Measurements from ENCODE around the gene FGGY.
"Not testable (repeated sequence)": the region's sequence is repeated elsewhere in the genome, so short reads cannot be mapped to it uniquely, and the experiment has no call there.

The FGGY gene

GRCh38 chr1:59455206-59455605 is 158.3 kb downstream of the FGGY start:
- DNase-seq: no peak

- DNase-seq: no peak
Observed at GRCh38 chr1:59457786-59458185, 160.9 kb downstream of the FGGY start.

DNA sequence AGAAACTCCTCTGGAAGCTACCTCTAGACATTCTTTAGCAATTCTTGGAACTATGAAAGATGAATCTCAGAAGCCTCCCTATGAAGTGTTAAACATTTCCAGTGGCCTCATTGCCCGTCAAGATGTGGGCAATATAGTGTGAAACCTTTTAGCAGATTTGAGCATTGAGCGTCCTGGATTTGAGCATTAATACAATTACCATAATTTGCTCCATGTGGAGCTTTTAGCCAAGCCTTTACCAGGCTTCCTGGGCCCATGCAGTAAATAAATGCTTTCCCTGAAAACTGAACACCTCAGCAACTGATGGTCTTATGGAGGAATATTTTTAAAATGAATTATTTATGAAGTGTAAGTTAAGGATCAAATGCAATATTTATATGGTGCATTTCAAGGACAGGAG is 162.0 kb downstream of the FGGY start:
- no peak for DNase-seq

DNA sequence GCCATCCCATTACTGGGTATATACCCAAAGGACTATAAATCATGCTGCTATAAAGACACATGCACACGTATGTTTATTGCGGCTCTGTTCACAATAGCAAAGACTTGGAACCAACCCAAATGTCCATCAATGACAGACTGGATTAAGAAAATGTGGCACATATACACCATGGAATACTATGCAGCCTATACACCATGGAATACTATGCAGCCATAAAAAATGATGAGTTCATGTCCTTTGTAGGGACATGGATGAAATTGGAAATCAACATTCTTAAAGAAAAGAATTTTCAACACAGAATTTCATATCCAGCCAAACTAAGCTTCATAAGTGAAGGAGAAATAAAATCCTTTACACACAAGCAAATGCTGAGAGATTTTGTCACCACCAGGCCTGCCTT is 166.0 kb downstream of the FGGY start:
- not testable (repeated sequence) for DNase-seq

GRCh38 chr1:59465478-59465877 is 168.6 kb downstream of the FGGY start:
- not testable (repeated sequence) for DNase-seq

- peak in 1 of 6 experiments; percentile 1 for DNase-seq
Observed at GRCh38 chr1:59468828-59469428, 172.0 kb downstream of the FGGY start.

DNA sequence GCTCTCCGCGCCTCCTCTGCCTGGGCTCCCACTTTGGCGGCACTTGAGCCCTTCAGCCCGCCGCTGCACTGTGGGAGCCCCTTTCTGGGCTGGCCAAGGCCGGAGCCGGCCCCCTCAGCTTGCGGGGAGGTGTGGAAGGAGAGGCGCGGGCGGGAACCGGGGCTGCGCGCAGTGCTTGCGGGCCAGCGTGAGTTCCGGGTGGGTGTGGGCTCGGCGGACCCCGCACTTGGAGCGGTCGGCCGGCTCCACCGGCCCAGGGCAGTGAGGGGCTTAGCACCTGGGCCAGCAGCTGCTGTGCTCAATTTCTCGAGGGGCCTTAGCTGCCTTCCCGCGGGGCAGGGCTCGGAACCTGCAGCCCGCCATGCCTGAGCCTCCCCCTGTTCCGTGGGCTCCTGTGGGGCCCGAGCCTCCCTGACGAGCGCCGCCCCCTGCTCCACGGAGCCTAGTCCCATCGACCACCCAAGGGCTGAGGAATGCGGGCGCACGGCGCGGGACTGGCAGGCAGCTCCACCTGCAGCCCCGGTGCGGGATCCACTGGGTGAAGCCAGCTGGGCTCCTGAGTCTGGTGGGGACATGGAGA is 175.2 kb downstream of the FGGY start:
- DNase-seq: not testable (repeated sequence)

- DNase-seq: no peak
Observed at GRCh38 chr1:59473831-59474230, 176.9 kb downstream of the FGGY start.

DNA sequence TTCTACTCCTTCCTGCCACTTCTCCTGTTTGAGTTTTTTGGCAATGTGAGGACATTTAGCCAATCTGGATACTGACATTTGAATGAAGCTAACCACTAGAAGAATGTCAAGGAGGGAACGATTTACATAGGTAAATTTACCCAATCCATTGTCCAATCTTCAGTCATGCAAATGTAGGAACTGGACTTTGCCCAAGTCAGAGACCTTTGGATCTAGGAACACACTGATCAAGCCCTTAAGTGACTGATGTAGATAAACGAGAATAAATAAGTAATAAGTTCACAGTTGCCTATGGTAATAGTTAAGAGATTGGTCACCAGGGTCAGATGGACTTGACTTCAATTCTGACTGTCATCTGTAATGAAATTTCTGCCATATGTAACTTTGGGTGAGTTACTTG is 177.6 kb downstream of the FGGY start:
- no peak for DNase-seq

DNA sequence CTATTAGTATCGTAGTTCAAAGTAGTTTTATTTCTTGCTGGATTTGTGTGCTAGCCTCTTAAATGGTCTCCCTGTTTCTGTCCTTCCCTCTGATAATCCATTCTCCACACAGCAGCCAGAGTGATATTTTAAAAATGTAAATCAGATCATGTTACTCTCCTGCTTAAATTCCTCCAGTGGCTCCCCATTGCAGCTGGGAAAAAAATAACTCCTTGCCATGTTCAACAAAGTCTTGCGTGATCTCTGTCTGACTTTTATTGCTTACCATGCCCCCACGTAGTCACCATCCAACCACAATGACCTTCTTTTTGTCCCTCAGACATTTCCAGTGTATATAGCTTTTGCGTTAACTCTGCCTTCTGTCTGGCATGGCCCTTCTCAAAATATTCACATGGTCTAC is 178.8 kb downstream of the FGGY start:
- no peak for DNase-seq

- no peak for DNase-seq
Observed at GRCh38 chr1:59477286-59477685, 180.4 kb downstream of the FGGY start.

DNA sequence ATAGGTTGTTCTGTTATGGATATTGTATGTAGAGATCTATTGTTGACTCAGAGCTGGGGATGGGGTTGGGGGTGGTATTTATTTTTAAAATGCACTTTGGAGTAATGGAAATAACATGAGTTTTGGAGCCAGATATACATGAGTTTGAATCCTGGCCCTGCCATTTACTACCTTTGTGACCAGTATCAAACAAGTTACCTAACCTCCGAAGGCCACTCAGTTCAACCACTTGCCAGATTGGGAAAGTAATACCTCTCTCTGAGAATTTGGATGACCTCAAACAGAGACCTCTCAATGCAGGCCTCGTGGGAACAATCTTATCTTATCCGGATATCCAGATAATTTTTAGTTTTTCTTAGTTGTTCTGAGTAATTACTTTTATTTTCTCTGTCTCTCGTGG is 181.0 kb downstream of the FGGY start:
- DNase-seq: no peak

- DNase-seq: no peak
Observed at GRCh38 chr1:59478822-59479221, 181.9 kb downstream of the FGGY start.

DNA sequence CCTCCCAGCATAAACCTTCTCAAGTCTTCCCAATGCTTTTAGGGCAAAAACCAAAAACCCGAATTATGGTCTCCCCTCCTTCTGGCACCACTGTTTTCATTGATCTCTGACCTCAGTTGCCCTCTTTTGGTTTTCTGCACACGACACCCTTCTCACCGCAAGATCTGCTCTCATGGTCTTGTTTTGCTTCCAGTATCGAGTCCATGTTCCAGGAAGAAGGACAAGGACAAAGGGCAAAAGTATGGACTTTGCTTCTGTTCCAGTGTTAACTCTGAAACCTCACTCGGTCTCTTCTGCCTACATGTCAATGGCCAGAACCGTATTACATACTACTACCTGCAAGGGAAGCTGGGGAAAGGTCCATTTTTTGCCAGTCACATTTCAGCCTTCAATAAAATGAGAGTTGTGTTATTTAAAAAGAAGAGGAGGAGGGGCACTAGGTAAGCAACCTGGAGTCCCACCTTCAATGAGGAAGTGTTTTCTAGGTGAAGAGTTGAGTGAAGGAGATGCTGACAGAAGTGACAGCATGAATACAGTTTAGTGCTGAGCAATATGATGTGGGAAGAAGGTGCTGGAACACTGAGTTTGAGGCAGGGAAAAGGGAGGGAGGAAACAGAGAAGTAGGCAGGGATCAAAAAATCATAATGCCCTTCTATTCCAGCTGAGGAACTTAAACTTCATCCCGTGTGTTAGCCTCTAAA is 183.4 kb downstream of the FGGY start:
- DNase-seq: no peak

DNA sequence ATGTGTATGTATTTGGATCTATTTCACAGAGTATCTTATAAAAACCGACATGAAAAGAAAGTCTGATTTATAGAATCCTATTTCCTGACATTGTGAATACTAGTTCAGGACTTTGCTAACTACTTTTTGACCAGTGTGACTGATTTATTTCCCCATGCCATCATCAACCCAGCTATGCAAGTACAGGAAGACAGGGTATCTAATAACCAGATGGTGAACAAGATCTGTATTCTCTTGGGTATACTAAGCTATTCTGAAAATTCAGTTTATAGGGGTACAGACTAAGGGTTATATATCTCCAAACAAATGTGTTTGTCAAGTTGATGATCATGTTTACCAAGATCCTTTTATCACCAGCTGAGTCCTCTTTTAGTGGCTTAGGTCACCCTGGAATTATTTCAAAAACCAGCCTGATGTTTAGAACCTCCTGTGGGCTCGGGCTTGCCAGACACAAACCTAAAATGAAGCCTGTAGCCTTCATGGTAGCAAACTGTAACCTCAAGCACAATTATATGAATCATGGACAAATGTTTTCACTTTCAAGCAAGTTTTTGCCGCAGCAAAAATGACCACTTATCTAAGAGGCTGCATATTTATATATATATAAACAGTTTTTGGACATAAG is 185.1 kb downstream of the FGGY start:
- DNase-seq: no peak

DNA sequence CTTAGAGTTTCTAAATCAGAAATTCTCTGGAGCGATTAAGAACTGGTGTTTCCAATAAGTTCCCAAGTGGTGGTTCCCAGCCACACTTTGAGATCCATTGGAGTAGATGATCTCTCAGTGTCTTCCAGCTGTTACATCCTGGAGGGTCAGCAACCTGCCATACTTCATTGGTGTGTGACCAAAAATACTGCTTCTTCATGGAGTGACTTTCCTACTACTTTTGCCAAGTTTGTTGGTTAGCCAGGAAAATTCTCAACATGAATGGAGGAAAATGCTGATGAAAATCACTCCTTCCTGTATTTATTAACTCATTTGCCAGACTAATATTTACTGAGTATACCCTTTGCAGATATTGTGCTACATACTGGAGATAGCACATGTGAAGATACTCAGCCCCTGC is 186.1 kb downstream of the FGGY start:
- no peak for DNase-seq

DNA sequence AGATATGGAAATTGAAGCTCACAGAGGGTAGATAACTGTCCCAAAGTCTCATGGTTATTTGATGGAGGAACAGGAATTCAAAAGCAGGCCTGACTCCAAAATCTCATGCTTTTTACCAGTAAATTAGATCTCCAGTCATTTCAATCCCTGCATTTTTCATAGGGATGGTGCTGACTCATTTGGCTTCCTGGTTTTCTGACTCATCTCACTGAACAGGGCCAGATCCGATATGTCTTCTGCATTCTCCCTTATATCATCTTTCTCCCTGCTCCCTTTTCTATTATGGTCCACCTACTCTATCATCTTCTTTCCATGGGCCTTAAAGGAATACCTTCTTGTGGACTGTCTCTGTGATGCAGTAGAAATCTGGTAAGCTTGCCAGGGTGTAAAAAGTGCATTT is 187.2 kb downstream of the FGGY start:
- DNase-seq: no peak

GRCh38 chr1:59485171-59485570 is 188.3 kb downstream of the FGGY start:
- DNase-seq: no peak

- no peak for DNase-seq
Observed at GRCh38 chr1:59485949-59486348, 189.1 kb downstream of the FGGY start.

DNA sequence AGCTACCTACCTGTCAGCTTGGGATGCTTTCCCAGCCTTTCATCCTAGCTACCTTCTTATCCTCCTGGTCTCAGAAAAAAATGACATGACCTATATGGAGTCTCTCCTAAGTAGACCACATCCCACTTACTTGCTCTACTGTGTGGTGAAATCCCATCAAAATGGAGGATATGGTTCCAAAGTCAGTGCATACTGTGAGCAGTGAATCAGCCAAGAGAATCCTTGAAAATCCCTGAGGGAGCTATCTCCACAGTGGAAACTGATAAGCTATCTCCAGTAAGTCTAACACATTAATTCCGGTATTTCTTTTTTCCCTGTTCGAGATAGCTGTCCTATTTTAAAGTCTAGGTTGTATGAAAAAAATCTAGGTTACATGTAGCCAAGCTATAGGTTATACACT is 189.7 kb downstream of the FGGY start:
- no peak for DNase-seq

GRCh38 chr1:59487335-59488031 is 190.6 kb downstream of the FGGY start:
- no peak for DNase-seq

GRCh38 chr1:59492500-59492899 is 195.6 kb downstream of the FGGY start:
- no peak for DNase-seq

DNA sequence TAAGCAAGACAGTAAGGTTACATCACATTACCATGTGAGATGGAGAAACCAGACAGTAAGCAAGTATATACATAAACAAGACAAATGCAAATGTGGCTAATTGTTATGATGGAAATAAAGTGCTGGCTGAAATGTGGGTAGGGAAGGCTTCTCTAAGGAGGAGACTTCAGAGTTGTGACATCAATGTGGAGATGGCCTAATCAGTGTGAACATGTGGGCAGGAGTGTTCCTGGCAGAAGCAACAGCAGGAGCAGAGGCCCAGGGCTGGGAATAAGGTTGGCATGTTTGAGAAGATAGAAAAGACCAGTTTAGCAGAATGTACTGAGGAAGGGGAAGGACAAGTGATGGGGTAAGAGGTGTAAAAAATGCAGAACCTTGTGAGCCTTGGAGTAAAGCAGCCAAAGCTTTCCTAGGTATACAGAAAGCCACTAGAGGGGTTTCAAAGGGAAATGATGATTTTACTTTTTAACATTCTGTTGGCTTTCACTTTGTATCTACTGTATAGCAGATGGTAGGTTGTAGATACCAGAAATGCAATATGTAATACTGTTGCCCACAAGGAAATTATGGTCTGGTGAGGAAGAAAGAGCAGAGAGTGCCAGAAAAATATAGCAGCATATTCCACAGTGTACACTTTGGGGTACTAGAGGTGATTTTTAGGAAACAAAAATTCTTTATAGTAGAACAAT is 197.4 kb downstream of the FGGY start:
- no peak for DNase-seq

Measured in stimulated activated naive CD4-positive, alpha-beta T cell (primary cell).